ENCODE results near the gene ZNF248. TPM values are rescaled to one million over a fixed set of nuclear protein-coding genes. Genes with fewer than 3 reads are reported as not detected.
A peak's percentile ranks its signal among the peaks of the same experiment; 100 is the strongest.
"Not testable (repeated sequence)": the region's sequence is repeated elsewhere in the genome, so short reads cannot be mapped to it uniquely, and the experiment has no call there.

ZNF248 gene
- total and polyA plus RNA-seq, 11 donors: 5.0 to 14.7 (median 9.1) TPM

DNA sequence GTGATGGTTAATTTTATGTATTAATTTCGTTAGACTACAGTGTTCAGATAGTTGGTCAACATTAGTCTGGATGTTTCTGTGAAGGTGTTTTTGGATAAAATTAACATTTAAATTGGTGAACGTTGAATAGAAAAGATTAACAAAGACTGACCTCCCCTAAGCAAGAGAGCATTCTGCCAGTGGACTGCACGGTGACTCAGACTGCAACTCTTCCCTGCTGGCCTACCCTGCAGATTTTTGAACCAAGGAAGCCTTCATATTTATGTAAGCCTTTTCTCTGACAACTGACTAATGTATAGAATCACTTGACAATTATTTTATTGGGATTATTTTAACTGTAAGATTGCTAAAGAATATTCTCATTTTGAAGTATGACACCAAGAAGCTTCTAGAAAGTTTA lies 7.9 kb upstream of the ZNF248 start:
- intact Hi-C loops (cut with DNase I): no loop called here
- H3K27ac ChIP-seq: no peak overlapping the region
- H3K4me3 ChIP-seq: no peak overlapping the region

DNA sequence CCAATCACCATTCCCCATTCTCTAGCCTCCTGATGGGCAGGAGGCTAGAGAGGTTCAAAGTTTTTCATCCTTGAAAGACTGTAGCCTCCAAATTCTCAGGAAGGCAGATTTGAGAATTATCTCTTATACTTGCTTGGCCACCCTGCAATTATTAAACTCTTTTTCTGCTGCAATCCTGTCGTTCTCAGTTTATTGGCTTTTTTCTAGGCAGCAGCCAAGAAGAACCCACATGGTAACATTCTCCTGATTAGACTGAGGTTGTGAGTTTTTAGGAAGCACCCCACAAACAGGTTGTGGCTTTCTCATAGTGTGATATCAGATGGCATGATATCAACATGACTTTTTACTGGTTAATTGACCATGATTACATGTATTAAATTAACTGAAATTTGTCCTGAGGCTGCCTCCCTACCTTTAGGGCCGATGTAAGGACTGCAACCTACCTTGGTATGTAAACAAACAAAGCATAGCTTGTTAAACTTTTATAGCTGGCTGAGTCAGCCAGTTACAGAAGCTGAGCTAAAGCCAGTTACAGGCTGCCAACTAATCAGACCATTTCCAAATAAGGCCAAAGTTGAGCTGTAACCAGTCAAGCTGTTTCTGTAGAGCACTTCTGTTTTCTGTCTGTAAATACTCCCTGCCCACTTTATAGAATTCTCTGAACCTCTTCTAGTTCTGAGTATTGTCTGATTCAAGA lies 3.2 kb upstream of the ZNF248 start:
- Histone ChIP-seq H3K9me3 (no peaks in the 10 kb centered on the region), H3K27me3 (no peaks in the 10 kb centered on the region), H3K27ac (peak overlapping the region in 1 of 12 donors; percentile 100), H3K36me3 (no peaks in the 10 kb centered on the region), H3K4me1 (peaks cover 0 to 20% (median 13%) of the 10 kb centered on the region in 12 donors), H3K4me3 (no peak overlapping the region)
- no peak for TF ChIP-seq POLR2A (IDR thresholded peaks at IDR 0.05)
- TF ChIP-seq, protein P1, sequence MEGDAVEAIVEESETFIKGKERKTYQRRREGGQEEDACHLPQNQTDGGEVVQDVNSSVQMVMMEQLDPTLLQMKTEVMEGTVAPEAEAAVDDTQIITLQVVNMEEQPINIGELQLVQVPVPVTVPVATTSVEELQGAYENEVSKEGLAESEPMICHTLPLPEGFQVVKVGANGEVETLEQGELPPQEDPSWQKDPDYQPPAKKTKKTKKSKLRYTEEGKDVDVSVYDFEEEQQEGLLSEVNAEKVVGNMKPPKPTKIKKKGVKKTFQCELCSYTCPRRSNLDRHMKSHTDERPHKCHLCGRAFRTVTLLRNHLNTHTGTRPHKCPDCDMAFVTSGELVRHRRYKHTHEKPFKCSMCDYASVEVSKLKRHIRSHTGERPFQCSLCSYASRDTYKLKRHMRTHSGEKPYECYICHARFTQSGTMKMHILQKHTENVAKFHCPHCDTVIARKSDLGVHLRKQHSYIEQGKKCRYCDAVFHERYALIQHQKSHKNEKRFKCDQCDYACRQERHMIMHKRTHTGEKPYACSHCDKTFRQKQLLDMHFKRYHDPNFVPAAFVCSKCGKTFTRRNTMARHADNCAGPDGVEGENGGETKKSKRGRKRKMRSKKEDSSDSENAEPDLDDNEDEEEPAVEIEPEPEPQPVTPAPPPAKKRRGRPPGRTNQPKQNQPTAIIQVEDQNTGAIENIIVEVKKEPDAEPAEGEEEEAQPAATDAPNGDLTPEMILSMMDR (IDR thresholded peaks at IDR 0.05): no peak
- no peak for ATAC-seq
- WGBS, 4 donors: 80 to 91% (median 82%) methylated on average over 2 of the region's 2 CpGs
- no peak for DNase-seq
- intact Hi-C loops (cut with DNase I): no loop called here

More for the DNA sequence above, 7.9 kb upstream of the ZNF248 start:
- ATAC-seq: no peak
- Histone ChIP-seq H3K4me1 (no peaks in the 10 kb centered on the region), H3K9me3 (peaks cover 0 to 1% (median 0%) of the 10 kb centered on the region in 12 donors), H3K36me3 (no peaks in the 10 kb centered on the region), H3K27me3 (no peaks in the 10 kb centered on the region)
- TF ChIP-seq, protein P1 (IDR thresholded peaks at IDR 0.05): no peak
- no peak for TF ChIP-seq POLR2A (IDR thresholded peaks at IDR 0.05)
- 63 to 73% (median 71%) methylated on average over 3 of the region's 3 CpGs for WGBS, 4 donors
- DNase-seq: no peak

DNA sequence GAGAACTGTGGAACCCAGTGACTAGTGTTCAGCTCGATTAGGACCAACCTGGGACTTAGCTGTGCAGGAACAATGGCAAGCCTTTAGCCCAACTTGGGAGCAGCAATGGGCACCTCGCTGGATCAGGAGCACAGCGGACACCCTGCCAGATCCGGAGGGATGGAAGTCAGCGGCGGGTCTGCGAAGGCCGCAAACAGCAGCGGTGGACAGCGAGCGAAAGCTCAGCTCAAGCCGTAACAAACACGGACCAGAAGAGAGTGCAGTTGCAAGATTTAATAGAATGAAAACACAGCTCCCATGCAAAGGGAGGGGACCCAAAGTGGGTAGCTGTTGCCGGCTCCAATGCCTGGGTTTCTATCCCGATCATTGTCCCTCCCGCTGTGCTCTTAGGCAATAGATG lies 1.9 kb upstream of the ZNF248 start:
- H3K27me3 ChIP-seq, H3K4me3 ChIP-seq, H3K36me3 ChIP-seq, H3K9me3 ChIP-seq, DNase-seq, ATAC-seq: not testable (repeated sequence)
- peak overlapping the region in 1 of 12 donors; percentile 100 for H3K27ac ChIP-seq
- intact Hi-C loops (cut with DNase I): loop anchor here in 7 of 10 donors (2.0 to 10.0 kb wide), 8 partner anchors 113 to 236 kb away; partner anchors contain the start of genes ZNF37A (in 6 of the 7), ZNF25 (in 4 of the 7) and ZNF33A (in 2 of the 7)
- WGBS, 4 donors: 94 to 95% (median 95%) methylated on average over 16 of the region's 16 CpGs
- H3K4me1 ChIP-seq: peaks cover 0 to 34% (median 24%) of the 10 kb centered on the region in 12 donors

DNA sequence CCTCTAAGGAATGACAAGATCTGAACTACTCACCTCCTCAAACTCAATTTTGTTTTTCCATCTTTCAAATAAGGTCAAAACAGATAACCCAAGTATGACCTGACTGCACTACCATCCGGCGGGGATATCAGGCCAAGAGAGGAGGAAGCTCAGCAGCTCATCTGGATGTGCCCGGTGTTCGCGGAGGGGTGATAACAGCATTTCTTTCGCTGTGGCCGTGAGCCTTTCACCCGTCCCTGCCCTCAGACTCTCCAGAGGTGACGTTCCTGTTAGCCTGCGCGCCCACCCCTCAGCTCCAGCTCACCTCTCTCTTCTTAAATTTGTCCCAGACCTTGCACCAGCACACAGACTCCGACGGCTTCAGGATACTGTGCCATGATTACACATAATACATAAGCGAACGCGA lies 526 bp downstream of the ZNF248 start:
- Histone ChIP-seq H3K4me1 (peaks cover 0 to 34% (median 24%) of the 10 kb centered on the region in 12 donors), H3K27me3 (no peaks in the 10 kb centered on the region), H3K36me3 (peaks cover 0 to 11% (median 5%) of the 10 kb centered on the region in 9 donors), H3K9me3 (no peaks in the 10 kb centered on the region), H3K27ac (peak overlapping the region; percentile 97 to 100 (median 99)), H3K4me3 (peak overlapping the region; percentile 57 to 99 (median 78))
- DNase-seq (peak in 4 of 5 donors; percentile 22 to 37 (median 26)), ATAC-seq (peak in 3 of 4 donors; percentile 4 to 33 (median 28))
- intact Hi-C loops (cut with DNase I): loop anchor here in 8 of 10 donors (1.0 to 10.0 kb wide), 10 partner anchors 115 to 238 kb away; partner anchors contain the start of genes ZNF37A (in 6 of the 8), ZNF25 (in 5 of the 8) and ZNF33A (in 4 of the 8)
- WGBS, 4 donors: 0% methylated on average over 16 of the region's 16 CpGs
- TF ChIP-seq, protein P1 (IDR thresholded peaks at IDR 0.05): no peak
- TF ChIP-seq POLR2A (IDR thresholded peaks at IDR 0.05): no peak
